Activated CD8-positive, alpha-beta memory T cell treated with anti-CD3 and anti-CD28 coated beads, Interleukin-2, amount 10 ng/mL, durations not matched to agents 7 days and 5 days (primary cell): Measurements from ENCODE around the gene TNN. TPM values are rescaled to one million over a fixed set of nuclear protein-coding genes. Genes with fewer than 3 reads are reported as not detected.

Source experiments
- ATAC-seq: fragments of 150-1000 bp; cut with Tn5 transposase; one replicate; pipeline ENCODE4 v1.10.0; 2021; ENCODE audit warnings: moderate library complexity
- CTCF ChIA-PET: fragments of 350-600 bp; sonication (Branson Sonifier 250); formaldehyde crosslinking; loops from one replicate; lab custom pipeline; 2021; ENCODE audit warnings: antibody characterized with exemption; lab: Charles Lee
- DNase-seq: peaks from one replicate; pipeline ENCODE4 v3.0.0-alpha.2; 2020
- H3K27ac Mint-ChIP-seq: one replicate; pipeline ENCODE4 v1.8.0; 2021; ENCODE audit warnings: mild to moderate bottlenecking, mixed read lengths
- H3K27me3 Mint-ChIP-seq: one replicate; pipeline ENCODE4 v1.8.0; 2021; ENCODE audit warnings: mixed read lengths
- H3K36me3 Mint-ChIP-seq: one replicate; pipeline ENCODE4 v1.8.0; 2021; ENCODE audit warnings: mild to moderate bottlenecking, mixed read lengths
- H3K4me1 Mint-ChIP-seq: one replicate; pipeline ENCODE4 v1.8.0; 2021; ENCODE audit warnings: mixed read lengths
- H3K4me3 Mint-ChIP-seq: one replicate; pipeline ENCODE4 v1.8.0; 2021; ENCODE audit warnings: mild to moderate bottlenecking, moderate library complexity, mixed read lengths
- H3K9me3 Mint-ChIP-seq: one replicate; pipeline ENCODE4 v1.8.0; 2022; ENCODE audit warnings: low read depth, mixed read lengths
- total RNA-seq, 2 experiments: library from RNA; stranded (reverse); gene quantifications; one replicate each; pipeline ENCODE4 v1.2.3, GENCODE V29; 2021

The TNN gene
- total RNA-seq, 2 experiments from 2014 or later = not detected

DNA sequence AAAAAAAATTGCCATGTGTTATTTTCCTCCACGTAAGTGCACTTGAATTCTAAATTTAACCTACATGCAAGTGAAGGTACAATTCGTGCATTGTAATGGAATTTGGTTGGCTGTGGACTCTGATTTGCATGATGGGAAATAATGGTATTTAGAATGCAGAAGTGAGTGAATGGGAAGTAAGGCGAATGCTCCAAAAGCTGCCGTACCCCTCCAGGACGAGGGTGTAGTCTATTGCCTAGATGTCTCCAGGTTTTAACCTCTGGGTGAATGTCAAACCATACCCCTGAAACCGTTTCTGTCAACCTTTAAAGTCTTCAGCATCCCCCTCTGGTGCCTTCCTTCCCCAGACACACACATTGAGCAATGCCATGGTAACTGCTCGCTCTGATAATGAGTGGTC, 80.4 kb downstream of the TNN start:
- no peak for ATAC-seq
- H3K27me3 Mint-ChIP-seq = peaks cover 45% of the 10 kb centered on the region
- CTCF ChIA-PET = interaction anchor here (2.3 to 11.1 kb wide), 3 partner anchors 117 to 190 kb away, joined by 15 to 269 read pairs (median 61); no protein-coding TSS in a partner anchor

DNA sequence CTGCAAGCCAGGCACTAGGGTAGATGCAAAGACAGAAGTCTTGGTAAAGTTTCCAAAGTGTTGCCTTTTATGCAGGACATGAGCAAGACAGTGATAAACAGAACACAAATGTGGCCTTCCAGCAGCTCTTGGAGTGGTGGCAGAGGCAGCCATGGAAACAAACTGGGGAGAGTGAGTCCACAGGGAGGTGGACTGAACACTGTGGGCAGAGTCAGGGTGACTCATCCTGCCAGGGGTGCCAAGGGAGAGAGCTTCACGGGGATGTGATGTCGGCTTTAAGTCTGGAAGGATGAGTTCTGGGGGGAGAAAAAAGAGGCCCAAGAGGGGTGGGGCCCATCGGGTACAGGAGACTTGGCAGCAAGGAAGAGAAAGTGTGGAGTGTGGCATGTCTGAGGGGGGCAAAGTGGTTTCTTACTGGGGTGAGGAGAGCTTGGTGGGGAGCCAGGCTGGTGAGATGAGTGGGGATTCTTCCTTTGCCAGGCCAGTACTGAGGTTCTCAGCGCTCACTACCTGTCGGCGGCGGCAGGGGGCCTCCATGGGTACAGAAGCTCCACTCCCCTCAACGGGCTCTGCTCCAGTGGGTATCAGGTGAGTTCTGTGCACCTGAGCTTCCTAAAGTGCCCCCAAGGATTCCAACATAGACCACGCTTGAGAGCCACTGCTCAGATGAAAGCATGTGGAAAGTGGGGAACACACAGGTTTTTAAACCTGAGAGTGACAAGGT, 83.1 kb downstream of the TNN start:
- Mint-ChIP-seq H3K4me1 (peaks cover 9% of the 10 kb centered on the region), H3K4me3 (no peak overlapping the region), H3K27ac (no peak overlapping the region), H3K9me3 (no peaks in the 10 kb centered on the region), H3K27me3 (peaks cover 49% of the 10 kb centered on the region), H3K36me3 (no peaks in the 10 kb centered on the region)
- no peak for DNase-seq
- ATAC-seq = no peak
- CTCF ChIA-PET = interaction anchor here (0.6 to 11.1 kb wide), 18 partner anchors 9 to 277 kb away, joined by 3 to 269 read pairs (median 6); no protein-coding TSS in a partner anchor

More for the DNA sequence above, 80.4 kb downstream of the TNN start:
- Mint-ChIP-seq H3K4me1 (no peaks in the 10 kb centered on the region), H3K36me3 (no peaks in the 10 kb centered on the region), H3K9me3 (no peaks in the 10 kb centered on the region), H3K27ac (no peak overlapping the region), H3K4me3 (no peak overlapping the region)
- DNase-seq = no peak

DNA sequence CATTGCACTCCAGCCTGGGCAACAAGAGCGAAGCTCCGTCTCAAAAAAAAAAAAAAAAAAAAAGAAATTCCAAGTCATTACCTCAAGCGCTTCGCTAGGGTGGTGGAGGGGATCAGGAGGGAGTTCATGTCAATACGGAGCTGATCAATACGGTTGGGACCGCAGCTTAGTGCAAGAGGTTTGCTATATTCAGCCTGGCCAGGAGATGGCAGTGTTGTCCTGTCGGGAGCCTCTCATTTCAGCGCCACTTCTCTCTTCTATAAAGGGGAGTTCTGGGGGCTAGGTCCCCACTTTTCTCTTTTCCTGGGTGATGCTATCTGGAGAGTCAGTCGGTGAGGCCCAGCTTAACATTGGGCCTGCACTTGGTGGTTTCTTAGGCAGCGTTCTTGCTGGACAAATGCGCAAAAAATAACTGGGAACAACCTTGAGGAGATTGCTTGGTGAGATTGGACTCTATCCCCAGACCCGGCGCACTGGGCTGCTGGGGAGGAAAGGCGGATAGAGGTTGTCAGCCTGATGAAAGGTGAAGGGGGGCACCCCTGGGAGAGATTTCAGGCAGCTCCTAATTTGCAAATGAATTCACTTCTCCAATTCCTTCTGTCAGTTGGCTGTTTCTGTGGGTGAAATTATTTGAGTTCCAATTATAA, 84.5 kb downstream of the TNN start:
- H3K27ac Mint-ChIP-seq = no peak overlapping the region
- DNase-seq (peak; percentile 75), ATAC-seq (peak; percentile 70)
- H3K4me3 Mint-ChIP-seq = no peak overlapping the region
- H3K36me3 Mint-ChIP-seq = no peaks in the 10 kb centered on the region
- CTCF ChIA-PET = interaction anchor here (0.6 to 11.1 kb wide), 53 partner anchors 10 to 606 kb away, joined by 3 to 269 read pairs (median 3); partner anchors contain the start of gene MRPS14
- H3K9me3 Mint-ChIP-seq = no peaks in the 10 kb centered on the region
- peaks cover 48% of the 10 kb centered on the region for H3K27me3 Mint-ChIP-seq
- H3K4me1 Mint-ChIP-seq = peaks cover 9% of the 10 kb centered on the region

DNA sequence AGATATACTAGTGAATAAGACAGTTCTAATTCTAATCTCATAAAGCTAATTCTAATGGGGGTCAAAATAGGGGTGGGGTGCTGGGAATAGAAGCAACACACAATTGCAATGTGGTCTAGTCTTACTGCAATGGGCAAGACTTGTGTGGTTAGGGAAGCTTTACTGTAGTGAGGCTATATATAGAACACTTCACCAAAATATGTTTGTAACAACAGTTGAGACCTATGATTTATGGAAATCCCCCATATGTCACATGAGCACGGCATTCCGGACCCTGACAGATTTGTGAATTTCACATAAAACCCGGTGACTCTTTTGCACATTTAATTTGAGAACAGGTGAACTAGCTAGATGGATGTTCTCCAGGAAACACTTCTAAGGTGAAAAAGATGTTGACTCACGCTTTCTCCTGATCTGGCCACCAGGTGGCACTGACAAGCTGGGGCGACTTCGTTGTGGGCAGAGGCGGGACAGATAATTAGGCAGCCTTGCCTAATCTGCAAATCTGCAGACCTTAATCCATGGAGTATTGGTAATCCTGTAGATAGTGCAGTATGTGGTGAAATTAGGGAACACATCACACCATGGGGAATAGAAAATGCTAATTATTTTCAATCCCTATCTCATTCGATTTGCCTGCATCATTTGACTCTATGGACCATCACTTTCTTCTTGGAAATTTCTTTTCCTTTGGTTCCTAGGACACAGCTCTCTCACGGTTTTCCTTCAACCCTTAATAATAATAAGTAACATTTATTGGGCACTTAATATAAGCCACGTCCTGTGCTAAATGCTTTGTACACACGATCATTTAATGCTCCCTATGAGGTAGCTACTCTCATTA, 87.2 kb downstream of the TNN start:
- H3K36me3 Mint-ChIP-seq = peaks cover 18% of the 10 kb centered on the region
- no peak overlapping the region for H3K4me3 Mint-ChIP-seq
- CTCF ChIA-PET = interaction anchor here (0.7 to 4.0 kb wide), 40 partner anchors 9 to 589 kb away, joined by 3 to 180 read pairs (median 4); partner anchors contain the start of gene TNR
- H3K4me1 Mint-ChIP-seq = peaks cover 11% of the 10 kb centered on the region
- peaks cover 35% of the 10 kb centered on the region for H3K27me3 Mint-ChIP-seq
- DNase-seq (peak; percentile 83), ATAC-seq (peak; percentile 64)
- H3K9me3 Mint-ChIP-seq = no peaks in the 10 kb centered on the region
- no peak overlapping the region for H3K27ac Mint-ChIP-seq

DNA sequence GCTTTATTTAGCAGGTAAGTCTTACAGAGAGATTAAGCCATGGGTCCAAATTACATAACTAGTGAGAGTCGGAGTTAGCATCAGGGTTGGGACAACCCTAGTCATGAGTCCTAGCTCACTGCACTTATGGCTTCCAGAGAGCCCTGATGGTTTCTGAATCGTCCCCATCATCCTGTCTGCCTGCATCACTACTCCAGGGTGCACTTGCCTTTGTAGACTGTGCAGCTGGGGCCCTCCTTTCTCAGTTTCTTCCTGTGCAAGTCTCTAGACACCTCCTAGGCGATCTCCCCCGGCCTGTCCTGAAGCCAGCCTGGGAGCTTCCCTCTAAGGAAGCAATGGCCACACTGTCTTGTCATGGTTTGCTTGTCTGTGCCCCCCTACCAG, 87.8 kb downstream of the TNN start:
- Mint-ChIP-seq H3K27ac (peak overlapping the region; percentile 22), H3K9me3 (no peaks in the 10 kb centered on the region), H3K4me1 (peaks cover 14% of the 10 kb centered on the region), H3K4me3 (no peak overlapping the region), H3K36me3 (peaks cover 25% of the 10 kb centered on the region), H3K27me3 (peaks cover 31% of the 10 kb centered on the region)
- DNase-seq = no peak
- ATAC-seq = no peak
- CTCF ChIA-PET = interaction anchor here (0.7 to 4.0 kb wide), 35 partner anchors 8 to 588 kb away, joined by 3 to 180 read pairs (median 4); partner anchors contain the start of gene TNR

DNA sequence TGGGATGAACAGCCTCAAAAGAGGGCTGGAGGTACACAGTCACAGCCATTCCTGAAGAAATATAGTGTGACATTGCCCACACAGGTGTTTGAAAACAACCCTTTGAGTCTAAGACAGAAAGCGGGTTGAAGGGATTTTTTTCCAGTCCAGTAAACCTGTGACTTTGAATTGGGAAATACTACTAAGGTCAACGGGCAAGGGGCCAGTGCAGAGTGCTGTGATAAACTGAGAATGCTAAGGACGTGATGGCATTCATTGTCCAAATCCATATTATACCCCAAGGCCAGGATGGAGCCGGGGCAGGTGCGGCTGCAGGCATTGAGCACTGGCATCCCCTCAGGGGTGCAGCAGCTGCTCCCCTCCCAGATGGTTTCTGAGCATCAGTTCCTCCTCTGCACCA, 88.3 kb downstream of the TNN start:
- no peak overlapping the region for H3K27ac Mint-ChIP-seq
- H3K9me3 Mint-ChIP-seq = no peaks in the 10 kb centered on the region
- no peak for DNase-seq
- H3K36me3 Mint-ChIP-seq = peaks cover 29% of the 10 kb centered on the region
- CTCF ChIA-PET = interaction anchor here (1.0 to 4.0 kb wide), 18 partner anchors 8 to 218 kb away, joined by 3 to 180 read pairs (median 8); no protein-coding TSS in a partner anchor
- no peak overlapping the region for H3K4me3 Mint-ChIP-seq
- peaks cover 26% of the 10 kb centered on the region for H3K27me3 Mint-ChIP-seq
- peaks cover 19% of the 10 kb centered on the region for H3K4me1 Mint-ChIP-seq
- ATAC-seq = no peak

DNA sequence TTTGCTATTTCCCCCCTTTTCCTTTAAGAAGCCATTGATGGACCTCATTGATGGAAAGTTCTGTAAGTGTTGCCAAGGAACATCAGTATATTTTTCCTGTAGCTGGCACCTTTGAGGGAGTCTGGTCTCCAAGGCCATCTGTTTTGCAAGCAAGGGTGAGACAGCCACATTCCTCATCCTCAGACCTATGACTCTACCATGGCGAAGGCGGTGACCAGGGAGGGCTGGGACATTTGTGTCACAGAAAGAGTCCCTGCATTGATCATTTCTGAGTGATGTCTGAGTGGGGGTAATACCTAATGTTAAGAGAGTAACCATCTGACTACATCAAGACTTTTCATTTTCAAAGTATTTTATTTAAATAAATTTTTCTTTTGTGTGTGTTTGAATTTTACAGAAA, 89.6 kb downstream of the TNN start:
- Mint-ChIP-seq H3K36me3 (peaks cover 38% of the 10 kb centered on the region), H3K27me3 (peaks cover 14% of the 10 kb centered on the region), H3K4me3 (no peak overlapping the region), H3K27ac (no peak overlapping the region), H3K4me1 (peaks cover 28% of the 10 kb centered on the region), H3K9me3 (no peaks in the 10 kb centered on the region)
- DNase-seq = no peak
- CTCF ChIA-PET = interaction anchor here (1.0 to 4.0 kb wide), 4 partner anchors 11 to 162 kb away, joined by 5 to 180 read pairs (median 13); no protein-coding TSS in a partner anchor
- no peak for ATAC-seq

DNA sequence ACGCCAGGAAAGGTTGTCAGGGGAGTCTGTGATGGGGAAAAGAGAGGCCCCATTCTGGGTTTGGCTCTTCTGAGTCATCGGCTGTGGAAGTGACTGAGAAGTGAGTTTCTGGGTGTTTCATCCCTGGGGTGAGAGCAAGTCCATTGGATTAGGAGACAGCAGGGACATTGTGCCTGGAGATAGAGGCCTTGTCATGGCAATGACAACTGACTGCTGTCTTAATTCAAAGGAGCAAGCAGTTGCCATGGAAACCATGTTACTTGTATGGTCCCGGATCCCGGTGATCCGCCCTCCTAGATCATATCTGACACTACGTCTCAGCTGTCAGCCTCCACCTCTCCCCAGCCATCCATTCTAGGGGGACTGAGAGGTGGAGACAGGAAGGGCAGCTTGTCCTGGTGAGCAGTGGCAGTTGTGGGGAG, 90.5 kb downstream of the TNN start:
- Mint-ChIP-seq H3K4me3 (no peak overlapping the region), H3K27ac (no peak overlapping the region), H3K27me3 (peaks cover 7% of the 10 kb centered on the region), H3K9me3 (no peaks in the 10 kb centered on the region), H3K36me3 (peaks cover 45% of the 10 kb centered on the region), H3K4me1 (peaks cover 28% of the 10 kb centered on the region)
- CTCF ChIA-PET = interaction anchor here (0.8 to 3.9 kb wide), 2 partner anchors 12 to 180 kb away, joined by 3 to 13 read pairs; no protein-coding TSS in a partner anchor
- ATAC-seq = no peak
- no peak for DNase-seq

DNA sequence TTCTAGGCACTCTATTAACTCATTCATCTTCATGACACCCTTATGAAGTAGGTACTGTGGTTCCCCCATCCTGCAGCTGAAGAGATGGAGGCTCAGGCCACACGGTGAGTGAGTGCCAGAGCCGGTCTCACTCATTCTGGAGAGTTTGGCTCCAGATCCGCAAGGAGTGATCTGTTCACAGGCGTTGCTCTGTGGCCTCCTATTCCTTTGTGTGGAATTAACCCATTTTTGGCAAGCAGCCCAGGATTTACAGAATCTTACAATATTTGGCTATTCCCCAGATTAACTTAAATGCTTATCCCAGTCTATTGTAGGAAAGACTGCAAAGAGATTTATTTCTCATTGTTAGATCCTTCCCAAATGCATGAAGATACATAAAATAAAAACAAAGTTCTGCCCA, 95.3 kb downstream of the TNN start:
- H3K36me3 Mint-ChIP-seq = peaks cover 66% of the 10 kb centered on the region
- no peak overlapping the region for H3K4me3 Mint-ChIP-seq
- no peaks in the 10 kb centered on the region for H3K27me3 Mint-ChIP-seq
- no peak for ATAC-seq
- CTCF ChIA-PET = interaction anchor here (1.7 to 2.2 kb wide), 2 partner anchors 8 to 11 kb away, joined by 6 to 10 read pairs; no protein-coding TSS in a partner anchor
- no peaks in the 10 kb centered on the region for H3K9me3 Mint-ChIP-seq
- peaks cover 21% of the 10 kb centered on the region for H3K4me1 Mint-ChIP-seq
- no peak for DNase-seq
- H3K27ac Mint-ChIP-seq = no peak overlapping the region

DNA sequence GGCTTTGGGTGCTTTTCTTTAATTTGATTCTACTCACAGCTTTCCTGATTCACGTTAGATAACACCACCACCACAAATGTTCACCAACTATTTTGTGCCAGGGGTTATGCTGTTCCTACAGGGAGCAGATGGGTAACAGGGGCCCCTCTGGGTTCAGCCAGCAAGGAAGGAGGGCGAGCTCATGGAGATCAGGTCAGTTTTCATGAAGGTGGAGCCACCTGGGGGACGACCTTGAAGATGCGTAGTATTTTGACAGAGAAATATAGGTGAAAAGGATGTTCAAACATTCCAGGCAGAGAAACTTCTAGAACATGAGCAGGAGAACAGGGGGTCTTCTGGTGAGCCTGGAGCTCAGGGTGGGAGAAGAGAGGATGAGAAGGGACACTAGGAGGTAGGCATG, 96.1 kb downstream of the TNN start:
- no peaks in the 10 kb centered on the region for H3K9me3 Mint-ChIP-seq
- no peaks in the 10 kb centered on the region for H3K27me3 Mint-ChIP-seq
- peaks cover 61% of the 10 kb centered on the region for H3K36me3 Mint-ChIP-seq
- ATAC-seq = no peak
- peaks cover 26% of the 10 kb centered on the region for H3K4me1 Mint-ChIP-seq
- H3K27ac Mint-ChIP-seq = no peak overlapping the region
- no peak overlapping the region for H3K4me3 Mint-ChIP-seq
- no peak for DNase-seq
- CTCF ChIA-PET = interaction anchor here (1.2 to 3.1 kb wide), 4 partner anchors 9 to 17 kb away, joined by 3 to 17 read pairs (median 6); no protein-coding TSS in a partner anchor

DNA sequence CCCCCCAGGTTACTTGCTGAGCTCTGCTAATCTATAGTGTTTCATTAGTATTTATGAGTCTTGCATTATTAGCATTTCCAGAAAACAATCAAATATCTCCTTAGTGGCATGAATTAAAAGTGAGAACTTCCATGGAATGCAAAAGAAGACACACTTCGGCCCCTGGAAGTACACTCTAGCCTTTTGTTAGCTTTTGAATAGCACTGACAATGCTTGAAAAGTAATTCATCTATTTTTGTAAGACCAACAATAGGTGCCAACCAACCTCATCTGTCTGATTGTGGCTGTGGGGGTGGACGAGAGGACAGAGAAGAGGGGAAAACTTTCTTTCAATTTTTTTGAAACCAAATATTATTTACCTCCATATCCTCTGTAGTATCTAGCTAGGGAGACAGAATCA, 97.1 kb downstream of the TNN start:
- Mint-ChIP-seq H3K9me3 (no peaks in the 10 kb centered on the region), H3K36me3 (peaks cover 57% of the 10 kb centered on the region), H3K27me3 (no peaks in the 10 kb centered on the region), H3K4me1 (peaks cover 34% of the 10 kb centered on the region), H3K4me3 (no peak overlapping the region), H3K27ac (no peak overlapping the region)
- ATAC-seq (no peak), DNase-seq (no peak)
- CTCF ChIA-PET = interaction anchor here (1.3 to 3.1 kb wide), 4 partner anchors 9 to 154 kb away, joined by 3 to 17 read pairs (median 8); no protein-coding TSS in a partner anchor

DNA sequence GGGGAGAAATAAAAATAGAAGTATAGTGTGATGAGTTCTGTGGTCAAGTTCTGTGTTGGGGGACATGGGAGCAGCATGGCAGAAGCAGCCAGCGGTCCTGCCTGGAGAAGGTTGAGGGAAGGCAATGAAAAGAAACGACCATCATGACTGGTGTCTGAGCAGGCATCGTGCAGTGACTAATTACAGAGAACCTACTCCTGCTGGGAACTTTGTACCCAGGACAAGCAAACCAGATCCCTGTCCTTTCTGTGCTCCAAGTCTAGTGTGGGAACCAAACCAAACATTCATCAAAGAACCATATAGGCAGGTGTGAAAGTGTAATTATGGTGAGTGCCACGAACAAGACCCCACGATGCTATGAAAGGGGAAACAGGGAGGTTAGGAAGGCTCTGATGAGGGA, 99.1 kb downstream of the TNN start:
- peaks cover 52% of the 10 kb centered on the region for H3K36me3 Mint-ChIP-seq
- H3K4me1 Mint-ChIP-seq = peaks cover 32% of the 10 kb centered on the region
- no peaks in the 10 kb centered on the region for H3K27me3 Mint-ChIP-seq
- CTCF ChIA-PET = interaction anchor here (3.1 kb wide), 1 partner anchor 15 kb away, joined by 17 read pairs; no protein-coding TSS in a partner anchor
- no peak overlapping the region for H3K27ac Mint-ChIP-seq
- H3K9me3 Mint-ChIP-seq = no peaks in the 10 kb centered on the region
- ATAC-seq (no peak), DNase-seq (no peak)
- H3K4me3 Mint-ChIP-seq = no peak overlapping the region
